ENCODE results near the gene ATP11C. TPM values are rescaled to one million over a fixed set of nuclear protein-coding genes. Genes with fewer than 3 reads are reported as not detected.

The ATP11C gene
- total and polyA plus RNA-seq, 7 donors = 4.2 to 32.0 (median 17.2) TPM

DNA sequence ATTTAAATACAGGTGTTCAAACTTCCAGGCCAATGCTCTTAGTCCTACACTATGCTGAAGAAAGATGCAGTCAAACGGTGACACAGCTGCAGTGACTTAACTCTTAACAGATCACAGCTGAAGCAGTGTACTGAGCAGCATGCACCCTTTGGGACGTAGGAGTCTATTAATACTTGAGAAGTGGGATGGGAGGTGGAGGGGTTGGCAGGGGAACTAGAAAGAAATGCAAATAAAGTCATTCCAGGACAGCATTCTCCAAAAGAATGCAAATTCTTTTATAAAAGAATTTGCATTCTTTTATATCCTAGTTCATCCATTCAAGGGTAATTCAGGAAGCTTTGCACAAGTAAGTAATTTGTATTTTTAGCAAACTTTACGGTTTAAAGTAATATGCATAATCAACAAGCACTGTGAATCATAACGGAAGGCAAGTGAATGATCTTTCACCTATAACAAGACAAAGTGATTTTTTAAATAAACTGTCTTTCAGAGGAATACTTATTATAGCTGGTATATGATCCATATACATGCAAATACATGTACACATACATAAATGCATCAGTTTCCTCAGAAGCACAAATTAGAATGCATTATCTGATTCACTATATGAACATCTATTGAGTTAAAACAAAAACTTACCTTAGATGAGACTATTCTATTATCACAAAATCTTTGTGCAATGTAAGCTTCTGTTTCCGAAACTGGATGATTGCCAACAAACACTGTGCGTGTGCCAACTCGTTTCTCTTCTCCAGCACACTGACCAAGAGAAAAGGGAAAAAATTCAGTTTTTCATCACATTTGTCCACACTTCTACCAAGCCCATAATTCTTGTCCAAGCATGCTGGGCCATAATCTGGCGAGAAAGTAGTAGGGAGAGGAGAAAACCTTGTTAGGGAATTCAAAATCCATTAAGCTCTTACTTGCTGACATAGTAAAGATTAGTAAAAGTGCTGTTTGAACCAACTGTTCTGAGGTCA lies 106.5 kb downstream of the ATP11C start:
- no peaks in the 10 kb centered on the region for H3K27me3 ChIP-seq
- H3K36me3 ChIP-seq = no peaks in the 10 kb centered on the region
- no peak for DNase-seq
- no peak overlapping the region for H3K27ac ChIP-seq
- H3K9me3 ChIP-seq = no peaks in the 10 kb centered on the region
- TF ChIP-seq, protein P1, sequence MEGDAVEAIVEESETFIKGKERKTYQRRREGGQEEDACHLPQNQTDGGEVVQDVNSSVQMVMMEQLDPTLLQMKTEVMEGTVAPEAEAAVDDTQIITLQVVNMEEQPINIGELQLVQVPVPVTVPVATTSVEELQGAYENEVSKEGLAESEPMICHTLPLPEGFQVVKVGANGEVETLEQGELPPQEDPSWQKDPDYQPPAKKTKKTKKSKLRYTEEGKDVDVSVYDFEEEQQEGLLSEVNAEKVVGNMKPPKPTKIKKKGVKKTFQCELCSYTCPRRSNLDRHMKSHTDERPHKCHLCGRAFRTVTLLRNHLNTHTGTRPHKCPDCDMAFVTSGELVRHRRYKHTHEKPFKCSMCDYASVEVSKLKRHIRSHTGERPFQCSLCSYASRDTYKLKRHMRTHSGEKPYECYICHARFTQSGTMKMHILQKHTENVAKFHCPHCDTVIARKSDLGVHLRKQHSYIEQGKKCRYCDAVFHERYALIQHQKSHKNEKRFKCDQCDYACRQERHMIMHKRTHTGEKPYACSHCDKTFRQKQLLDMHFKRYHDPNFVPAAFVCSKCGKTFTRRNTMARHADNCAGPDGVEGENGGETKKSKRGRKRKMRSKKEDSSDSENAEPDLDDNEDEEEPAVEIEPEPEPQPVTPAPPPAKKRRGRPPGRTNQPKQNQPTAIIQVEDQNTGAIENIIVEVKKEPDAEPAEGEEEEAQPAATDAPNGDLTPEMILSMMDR (IDR thresholded peaks at IDR 0.05) = no peak
- TF ChIP-seq POLR2AphosphoS5 (IDR thresholded peaks at IDR 0.05) (no peak), EP300 (IDR thresholded peaks at IDR 0.05) (no peak), POLR2A (IDR thresholded peaks at IDR 0.05) (no peak)
- intact Hi-C loops (cut with DNase I) = no loop called here
- H3K4me3 ChIP-seq = no peak overlapping the region
- peaks cover 0 to 52% (median 23%) of the 10 kb centered on the region in 4 donors for H3K4me1 ChIP-seq
- 52 to 66% methylated on average over 8 of the region's 8 CpGs for WGBS, 2 donors

DNA sequence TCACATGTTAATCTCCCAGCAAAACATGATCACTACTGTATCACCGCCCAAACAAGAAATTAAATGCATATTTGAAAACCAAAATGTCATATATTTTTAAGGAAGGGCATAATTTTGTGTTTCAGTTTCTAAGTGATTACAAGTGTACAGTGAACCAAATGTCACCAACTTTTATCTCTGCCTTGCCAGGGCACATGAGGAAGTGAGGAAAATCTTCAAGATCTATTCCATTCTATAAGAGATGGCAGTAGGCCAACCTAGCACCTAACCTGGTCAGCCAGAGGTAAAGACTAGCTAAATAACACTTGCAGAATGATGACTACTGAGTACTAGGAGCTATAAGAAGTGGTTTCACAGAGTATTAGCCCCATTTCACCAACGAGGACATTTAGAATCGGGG lies 107.2 kb downstream of the ATP11C start:
- 81 to 86% methylated on average over 3 of the region's 3 CpGs for WGBS, 2 donors
- peaks cover 0 to 45% (median 18%) of the 10 kb centered on the region in 4 donors for H3K4me1 ChIP-seq
- H3K4me3 ChIP-seq = no peak overlapping the region
- no peaks in the 10 kb centered on the region for H3K36me3 ChIP-seq
- H3K9me3 ChIP-seq = no peaks in the 10 kb centered on the region
- intact Hi-C loops (cut with DNase I) = no loop called here
- H3K27ac ChIP-seq = no peak overlapping the region
- no peak for DNase-seq
- no peaks in the 10 kb centered on the region for H3K27me3 ChIP-seq
- no peak for TF ChIP-seq POLR2A (IDR thresholded peaks at IDR 0.05)
- TF ChIP-seq, protein P1 (IDR thresholded peaks at IDR 0.05) = no peak
- TF ChIP-seq EP300 (IDR thresholded peaks at IDR 0.05) = no peak
- TF ChIP-seq POLR2AphosphoS5 (IDR thresholded peaks at IDR 0.05) = no peak

DNA sequence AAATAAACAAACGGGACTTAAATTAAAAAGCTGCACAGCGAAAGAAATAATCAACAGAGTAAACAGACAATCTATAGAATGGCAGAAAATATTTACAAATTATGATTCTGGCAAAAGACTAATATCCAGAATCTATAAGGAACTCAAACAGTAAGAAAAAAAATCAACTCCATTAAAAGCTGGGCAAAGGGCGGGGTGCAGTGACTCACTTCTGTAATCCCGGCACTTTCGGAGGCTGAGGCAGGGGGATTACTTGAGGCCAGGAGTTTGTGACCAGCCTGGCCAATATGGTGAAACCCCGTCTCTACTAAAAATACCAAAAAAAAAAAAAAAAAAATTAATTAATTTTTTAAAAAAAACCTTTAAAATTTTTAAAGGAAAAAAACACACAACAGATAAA lies 109.0 kb downstream of the ATP11C start:
- no peaks in the 10 kb centered on the region for H3K27me3 ChIP-seq
- DNase-seq = no peak
- H3K4me1 ChIP-seq = peaks cover 0 to 26% (median 9%) of the 10 kb centered on the region in 4 donors
- 63 to 77% methylated on average over 6 of the region's 6 CpGs for WGBS, 2 donors
- H3K9me3 ChIP-seq = no peaks in the 10 kb centered on the region
- no peaks in the 10 kb centered on the region for H3K36me3 ChIP-seq
- intact Hi-C loops (cut with DNase I) = no loop called here
- no peak overlapping the region for H3K4me3 ChIP-seq
- TF ChIP-seq, protein P1 (IDR thresholded peaks at IDR 0.05) = no peak
- TF ChIP-seq EP300 (IDR thresholded peaks at IDR 0.05) = no peak
- TF ChIP-seq POLR2AphosphoS5 (IDR thresholded peaks at IDR 0.05) = no peak
- TF ChIP-seq POLR2A (IDR thresholded peaks at IDR 0.05) = no peak
- no peak overlapping the region for H3K27ac ChIP-seq

DNA sequence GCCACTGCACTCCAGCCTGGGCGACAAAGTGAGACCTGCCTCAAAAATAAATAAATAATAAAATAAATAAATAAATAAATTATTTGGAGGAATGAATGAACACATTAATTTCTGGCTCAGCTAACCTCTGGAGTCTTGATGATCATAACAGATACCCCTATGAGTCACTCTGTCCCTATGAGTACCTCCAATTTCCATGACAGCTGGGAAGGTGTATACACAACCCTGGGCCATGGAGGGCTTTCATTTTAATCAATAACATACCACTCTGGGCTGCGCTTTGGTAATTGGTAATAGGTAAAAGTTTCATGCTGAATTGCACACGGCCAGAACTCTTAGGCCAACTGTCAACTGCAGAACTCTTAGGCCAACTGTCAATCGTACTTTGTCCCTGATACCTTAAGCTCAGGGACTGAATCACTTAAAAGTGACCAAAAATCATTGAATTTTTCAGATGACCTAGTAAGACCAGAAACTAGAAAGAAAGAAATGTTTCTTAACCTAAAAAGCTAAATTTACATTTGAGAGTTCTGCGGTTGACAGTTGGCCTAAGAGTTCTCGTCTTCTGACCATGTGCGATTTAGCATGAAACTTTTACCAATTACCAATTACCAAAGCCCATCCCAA lies 112.4 kb downstream of the ATP11C start:
- no peaks in the 10 kb centered on the region for H3K36me3 ChIP-seq
- intact Hi-C loops (cut with DNase I) = no loop called here
- H3K27ac ChIP-seq = no peak overlapping the region
- WGBS, 2 donors = 98 to 99% methylated on average over 7 of the region's 7 CpGs
- no peaks in the 10 kb centered on the region for H3K4me1 ChIP-seq
- no peaks in the 10 kb centered on the region for H3K9me3 ChIP-seq
- no peak for DNase-seq
- no peak overlapping the region for H3K4me3 ChIP-seq
- TF ChIP-seq POLR2A (IDR thresholded peaks at IDR 0.05) = no peak
- no peak for TF ChIP-seq POLR2AphosphoS5 (IDR thresholded peaks at IDR 0.05)
- no peak for TF ChIP-seq EP300 (IDR thresholded peaks at IDR 0.05)
- H3K27me3 ChIP-seq = no peaks in the 10 kb centered on the region

DNA sequence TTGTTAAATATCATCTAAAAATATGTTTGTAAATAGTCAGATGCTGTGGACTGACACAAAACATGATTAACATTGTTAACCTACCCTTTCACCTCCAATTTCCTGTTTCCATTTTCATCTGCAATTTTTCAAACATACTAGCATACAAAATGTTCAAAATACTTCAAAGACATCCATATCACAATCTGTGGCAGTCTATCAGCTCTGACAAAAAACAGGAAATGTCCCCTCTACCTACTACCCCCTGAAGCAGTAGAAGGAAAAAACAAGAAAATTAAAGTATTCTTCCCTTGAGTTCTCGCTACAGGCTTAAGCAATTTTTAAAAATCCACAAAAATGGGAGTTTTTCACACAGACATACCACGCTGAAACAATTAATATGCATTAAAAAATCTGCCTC lies 116.6 kb downstream of the ATP11C start:
- WGBS, 2 donors = 82 to 93% methylated on average over 2 of the region's 2 CpGs

More for the DNA sequence above, 116.6 kb downstream of the ATP11C start:
- TF ChIP-seq POLR2AphosphoS5 (IDR thresholded peaks at IDR 0.05) (no peak), EP300 (IDR thresholded peaks at IDR 0.05) (no peak), POLR2A (IDR thresholded peaks at IDR 0.05) (no peak)
- TF ChIP-seq, protein P1 (IDR thresholded peaks at IDR 0.05) = no peak
- H3K4me3 ChIP-seq = no peak overlapping the region
- H3K4me1 ChIP-seq = no peaks in the 10 kb centered on the region
- no peaks in the 10 kb centered on the region for H3K27me3 ChIP-seq
- intact Hi-C loops (cut with DNase I) = no loop called here
- H3K36me3 ChIP-seq = no peaks in the 10 kb centered on the region
- no peak overlapping the region for H3K27ac ChIP-seq
- H3K9me3 ChIP-seq = no peaks in the 10 kb centered on the region
- no peak for DNase-seq

Measured in sigmoid colon (tissue), 7 donors.